Karpas-422 (cell line): ENCODE data around the gene ARHGEF28. TPM values are rescaled to one million over a fixed set of nuclear protein-coding genes. Genes with fewer than 3 reads are reported as not detected.

Experiments
- DNase-seq: peaks from one replicate; pipeline ENCODE4 v3.0.0-alpha.2; 2015
- H2AFZ ChIP-seq: fragments of 200-600 bp; sonication (generic); 2 replicates; pipeline ENCODE4 v1.6.1; 2014; ENCODE audit warnings: antibody characterized with exemption, low read length, mixed read lengths
- H3K27ac ChIP-seq: fragments of 200-600 bp; sonication (generic); 2 replicates; pipeline ENCODE4 v1.5.1; 2014; ENCODE audit warnings: mild to moderate bottlenecking, low read length, moderate library complexity
- H3K27me3 ChIP-seq: fragments of 200-600 bp; sonication (generic); 2 replicates; pipeline ENCODE4 v1.6.1; 2014; ENCODE audit warnings: low read length, mixed read lengths
- H3K36me3 ChIP-seq: fragments of 200-600 bp; sonication (generic); 2 replicates; pipeline ENCODE4 v1.6.1; 2014; ENCODE audit warnings: low read length, mixed read lengths; ENCODE audit not compliant: insufficient read depth
- H3K4me1 ChIP-seq: fragments of 200-600 bp; sonication (generic); 2 replicates; pipeline ENCODE4 v1.6.1; 2014; ENCODE audit warnings: mild to moderate bottlenecking, low read length, mixed read lengths
- H3K4me2 ChIP-seq: fragments of 200-600 bp; sonication (generic); 2 replicates; pipeline ENCODE4 v1.6.1; 2014; ENCODE audit warnings: low read length, low read depth, mild to moderate bottlenecking; ENCODE audit not compliant: poor library complexity, severe bottlenecking
- H3K4me3 ChIP-seq: fragments of 200-600 bp; sonication (generic); 2 replicates; pipeline ENCODE4 v1.5.1; 2014; ENCODE audit warnings: mild to moderate bottlenecking, antibody characterized with exemption, low read length, mixed read lengths
- H3K79me2 ChIP-seq: fragments of 200-600 bp; sonication (generic); 2 replicates; pipeline ENCODE4 v1.6.1; 2014; ENCODE audit warnings: mild to moderate bottlenecking, low read length, mixed read lengths
- H3K9ac ChIP-seq: fragments of 200-600 bp; sonication (generic); 2 replicates; pipeline ENCODE4 v1.6.0; 2014; ENCODE audit warnings: low read length
- H3K9me2 ChIP-seq: fragments of 200-600 bp; sonication (generic), shearing (Covaris generic); replicated peaks from 2 replicates; pipeline ENCODE4 v1.6.0; 2014; ENCODE audit warnings: mild to moderate bottlenecking, low read length, moderate library complexity; ENCODE audit not compliant: insufficient read depth
- H3K9me3 ChIP-seq: fragments of 300-700, 200-600 bp; sonication (generic); 2 replicates; pipeline ENCODE4 v1.6.1; 2014; ENCODE audit warnings: low read length, mixed read lengths
- H4K20me1 ChIP-seq: fragments of 200-600 bp; sonication (generic); 2 replicates; pipeline ENCODE4 v1.6.1; 2014; ENCODE audit warnings: mild to moderate bottlenecking, antibody characterized with exemption, low read length, low read depth; ENCODE audit not compliant: insufficient read depth
- total RNA-seq: library from RNA; depleted of rRNA; stranded (reverse); fragments of >200 nt; shearing (Covaris generic); gene quantifications from 2 replicates; pipeline ENCODE4 v1.2.3, GENCODE V29; 2014; ENCODE audit warnings: low replicate concordance

Gene ARHGEF28
- total RNA-seq, 1 experiment from 2014 or later: not detected

DNA sequence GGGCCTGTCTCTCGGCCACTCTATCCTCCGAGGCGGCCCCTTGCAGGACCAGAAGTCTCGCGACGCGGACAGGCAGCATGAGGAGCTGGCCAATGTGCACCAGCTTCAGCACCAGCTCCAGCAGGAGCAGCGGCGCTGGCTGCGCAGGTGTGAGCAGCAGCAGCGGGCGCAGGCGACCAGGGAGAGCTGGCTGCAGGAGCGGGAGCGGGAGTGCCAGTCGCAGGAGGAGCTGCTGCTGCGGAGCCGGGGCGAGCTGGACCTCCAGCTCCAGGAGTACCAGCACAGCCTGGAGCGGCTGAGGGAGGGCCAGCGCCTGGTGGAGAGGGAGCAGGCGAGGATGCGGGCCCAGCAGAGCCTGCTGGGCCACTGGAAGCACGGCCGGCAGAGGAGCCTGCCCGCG lies 283.5 kb downstream of the ARHGEF28 start:
- Histone ChIP-seq H3K27me3 (no peaks in the 10 kb centered on the region), H3K36me3 (no peaks in the 10 kb centered on the region), H3K79me2 (no peaks in the 10 kb centered on the region), H3K4me2 (no peak overlapping the region), H3K9me3 (no peaks in the 10 kb centered on the region), H4K20me1 (no peaks in the 10 kb centered on the region), H3K9me2 (no peaks in the 10 kb centered on the region), H2AFZ (no peak overlapping the region), H3K4me1 (no peaks in the 10 kb centered on the region), H3K4me3 (no peak overlapping the region), H3K27ac (no peak overlapping the region), H3K9ac (no peak overlapping the region)
- no peak for DNase-seq

DNA sequence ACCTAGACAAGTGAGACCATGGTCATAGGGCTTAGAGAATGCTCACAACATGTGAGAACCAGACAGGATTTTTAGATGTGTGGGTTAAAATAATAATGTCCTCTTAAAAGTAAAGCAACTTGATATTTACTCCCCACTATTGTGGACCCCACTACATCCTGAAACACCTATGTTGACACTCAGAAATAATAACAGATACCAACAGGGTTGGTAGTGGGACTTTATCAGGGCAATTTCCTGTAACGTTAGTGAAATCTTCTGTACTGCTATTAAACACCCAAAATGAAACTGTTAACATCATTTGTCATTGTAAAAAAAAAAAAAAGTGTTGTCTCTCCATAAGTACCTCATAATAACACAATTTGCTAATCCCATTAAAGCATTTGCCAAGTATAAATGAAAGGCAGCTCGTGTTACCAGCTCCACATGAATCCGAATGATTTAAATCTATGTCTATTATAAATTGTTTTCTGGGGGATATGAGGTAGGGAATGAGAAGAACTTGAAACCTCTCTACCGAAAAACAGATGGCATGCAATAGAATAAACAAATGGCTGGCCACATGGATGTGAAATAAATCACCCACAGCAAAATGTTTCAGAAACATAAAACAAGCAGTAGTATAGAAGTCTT lies 285.9 kb downstream of the ARHGEF28 start:
- no peak overlapping the region for H2AFZ ChIP-seq
- no peak overlapping the region for H3K27ac ChIP-seq
- H3K9ac ChIP-seq: no peak overlapping the region
- no peak overlapping the region for H3K4me2 ChIP-seq
- no peaks in the 10 kb centered on the region for H4K20me1 ChIP-seq
- H3K4me3 ChIP-seq: no peak overlapping the region
- H3K79me2 ChIP-seq: no peaks in the 10 kb centered on the region
- H3K9me2 ChIP-seq: no peaks in the 10 kb centered on the region
- no peak for DNase-seq
- H3K4me1 ChIP-seq: no peaks in the 10 kb centered on the region
- H3K36me3 ChIP-seq: no peaks in the 10 kb centered on the region
- H3K27me3 ChIP-seq: no peaks in the 10 kb centered on the region
- no peaks in the 10 kb centered on the region for H3K9me3 ChIP-seq

DNA sequence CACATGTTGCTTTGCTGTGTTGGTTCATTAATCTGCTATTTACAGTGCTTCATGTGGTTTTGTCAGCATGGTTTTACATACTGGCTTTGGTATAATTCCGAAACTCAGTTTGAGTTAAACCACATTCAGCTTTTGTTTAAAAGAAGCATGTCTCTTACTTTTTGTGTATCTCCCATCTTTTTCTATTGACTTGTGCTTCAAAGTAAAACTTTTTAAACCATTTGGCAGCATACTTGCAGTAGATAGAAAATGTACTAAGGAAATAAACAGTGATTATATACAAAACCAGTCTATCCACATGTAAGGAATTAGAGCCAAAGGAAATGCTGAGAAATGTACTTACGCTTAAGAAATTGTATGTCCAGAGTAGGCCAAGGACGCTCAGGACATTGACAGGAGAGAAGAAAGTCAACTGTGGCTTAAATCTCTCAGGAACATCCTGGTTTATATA lies 286.9 kb downstream of the ARHGEF28 start:
- H3K9ac ChIP-seq: no peak overlapping the region
- H3K36me3 ChIP-seq: no peaks in the 10 kb centered on the region
- no peak overlapping the region for H2AFZ ChIP-seq
- no peaks in the 10 kb centered on the region for H3K9me2 ChIP-seq
- no peaks in the 10 kb centered on the region for H3K27me3 ChIP-seq
- H3K4me1 ChIP-seq: no peaks in the 10 kb centered on the region
- H3K4me3 ChIP-seq: no peak overlapping the region
- DNase-seq: no peak
- no peaks in the 10 kb centered on the region for H4K20me1 ChIP-seq
- no peaks in the 10 kb centered on the region for H3K9me3 ChIP-seq
- no peak overlapping the region for H3K27ac ChIP-seq
- H3K4me2 ChIP-seq: no peak overlapping the region
- H3K79me2 ChIP-seq: no peaks in the 10 kb centered on the region

DNA sequence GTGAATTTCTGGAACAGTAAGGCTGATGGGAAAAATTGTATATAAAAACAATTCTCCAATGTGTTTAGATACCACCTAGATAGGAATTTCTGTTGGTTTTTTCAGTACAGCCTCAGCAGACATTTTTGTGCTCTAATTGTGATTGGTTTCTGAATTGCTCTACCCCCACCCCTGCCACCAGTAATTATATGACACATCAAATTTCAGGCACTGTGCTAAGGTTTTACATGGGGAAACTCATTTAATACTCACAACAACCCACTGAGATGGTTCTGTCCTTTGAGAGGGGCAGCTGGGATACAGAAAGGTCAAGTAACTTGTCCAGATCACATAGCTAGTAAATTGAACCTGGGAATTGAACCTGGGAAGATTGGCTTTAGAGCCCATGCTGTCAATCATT lies 288.0 kb downstream of the ARHGEF28 start:
- no peaks in the 10 kb centered on the region for H3K9me3 ChIP-seq
- DNase-seq: no peak
- no peak overlapping the region for H3K9ac ChIP-seq
- no peaks in the 10 kb centered on the region for H3K9me2 ChIP-seq
- H2AFZ ChIP-seq: no peak overlapping the region
- no peaks in the 10 kb centered on the region for H3K27me3 ChIP-seq
- H3K36me3 ChIP-seq: no peaks in the 10 kb centered on the region
- H3K79me2 ChIP-seq: no peaks in the 10 kb centered on the region
- H3K27ac ChIP-seq: no peak overlapping the region
- H3K4me2 ChIP-seq: no peak overlapping the region
- no peaks in the 10 kb centered on the region for H3K4me1 ChIP-seq
- H3K4me3 ChIP-seq: no peak overlapping the region
- no peaks in the 10 kb centered on the region for H4K20me1 ChIP-seq

DNA sequence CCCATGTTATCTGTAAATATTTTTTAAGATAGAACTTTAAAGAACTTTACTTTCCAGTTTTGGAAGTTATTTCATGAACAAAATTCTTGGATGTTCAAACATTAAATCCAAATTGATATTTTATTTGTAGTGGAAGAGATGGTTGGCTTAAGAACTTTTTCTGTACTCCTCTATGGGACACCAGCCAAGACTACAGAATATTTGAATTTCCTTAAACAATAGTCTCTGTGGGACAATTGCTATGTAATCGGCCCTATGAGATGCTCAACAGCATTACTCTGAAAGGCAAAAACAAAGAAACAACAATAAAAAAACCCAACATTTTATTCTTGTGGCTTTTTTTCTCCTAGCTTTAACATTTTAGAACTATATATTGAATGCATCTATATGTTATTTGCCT lies 289.3 kb downstream of the ARHGEF28 start:
- no peaks in the 10 kb centered on the region for H3K79me2 ChIP-seq
- H3K9me3 ChIP-seq: no peaks in the 10 kb centered on the region
- DNase-seq: no peak
- H3K27me3 ChIP-seq: no peaks in the 10 kb centered on the region
- H3K9me2 ChIP-seq: no peaks in the 10 kb centered on the region
- no peak overlapping the region for H3K4me2 ChIP-seq
- no peak overlapping the region for H2AFZ ChIP-seq
- H3K4me3 ChIP-seq: no peak overlapping the region
- H3K36me3 ChIP-seq: no peaks in the 10 kb centered on the region
- H3K27ac ChIP-seq: no peak overlapping the region
- no peak overlapping the region for H3K9ac ChIP-seq
- no peaks in the 10 kb centered on the region for H3K4me1 ChIP-seq
- H4K20me1 ChIP-seq: no peaks in the 10 kb centered on the region

DNA sequence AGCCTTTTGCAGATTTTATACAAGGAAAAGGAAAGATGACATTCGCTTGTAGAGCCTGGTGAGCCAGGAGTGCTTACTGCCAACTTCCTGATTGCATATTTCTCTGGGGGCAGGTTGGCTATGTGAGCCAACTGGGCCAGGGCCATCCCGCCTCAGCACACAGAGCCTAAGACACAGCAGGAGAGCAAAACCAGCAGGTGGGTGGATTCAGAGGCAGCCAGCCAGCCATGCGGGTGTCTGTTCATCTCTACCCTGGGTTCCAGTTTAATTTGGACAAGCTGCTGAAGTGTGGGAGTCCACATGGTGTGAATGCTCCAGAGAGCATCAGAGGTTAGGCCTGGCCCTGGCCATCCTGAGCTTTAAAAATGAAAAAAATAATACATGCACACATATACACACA lies 291.4 kb downstream of the ARHGEF28 start:
- no peak overlapping the region for H3K4me3 ChIP-seq
- H3K36me3 ChIP-seq: no peaks in the 10 kb centered on the region
- no peak overlapping the region for H3K9ac ChIP-seq
- H3K9me2 ChIP-seq: no peaks in the 10 kb centered on the region
- no peak for DNase-seq
- no peak overlapping the region for H3K27ac ChIP-seq
- H4K20me1 ChIP-seq: no peaks in the 10 kb centered on the region
- no peaks in the 10 kb centered on the region for H3K79me2 ChIP-seq
- H3K4me2 ChIP-seq: no peak overlapping the region
- H2AFZ ChIP-seq: no peak overlapping the region
- no peaks in the 10 kb centered on the region for H3K9me3 ChIP-seq
- no peaks in the 10 kb centered on the region for H3K4me1 ChIP-seq
- no peaks in the 10 kb centered on the region for H3K27me3 ChIP-seq

DNA sequence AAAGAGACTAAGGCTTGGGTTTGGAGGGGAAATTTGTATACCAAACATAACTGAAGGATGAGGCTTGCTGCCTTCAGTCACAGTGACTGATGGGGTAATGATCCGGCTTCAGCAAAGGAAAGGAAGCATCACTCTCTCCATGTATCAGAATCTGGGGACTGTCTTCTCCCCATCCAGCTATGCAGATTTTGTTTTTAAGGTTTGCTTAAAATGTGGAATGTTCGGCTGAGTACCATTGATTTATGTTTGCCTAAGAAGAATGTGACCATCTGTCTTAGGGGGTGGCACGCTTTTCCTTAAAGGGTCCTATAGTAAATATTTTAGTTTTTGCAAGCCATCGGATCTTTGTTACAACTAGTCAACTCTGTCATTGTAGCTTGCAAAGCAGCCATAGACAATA lies 291.9 kb downstream of the ARHGEF28 start:
- Histone ChIP-seq H3K9me2 (no peaks in the 10 kb centered on the region), H3K36me3 (no peaks in the 10 kb centered on the region), H3K4me3 (no peak overlapping the region), H4K20me1 (no peaks in the 10 kb centered on the region), H3K27ac (no peak overlapping the region), H3K27me3 (no peaks in the 10 kb centered on the region), H3K79me2 (no peaks in the 10 kb centered on the region), H3K9ac (no peak overlapping the region), H3K4me1 (no peaks in the 10 kb centered on the region), H3K9me3 (no peaks in the 10 kb centered on the region), H3K4me2 (no peak overlapping the region), H2AFZ (no peak overlapping the region)
- no peak for DNase-seq

DNA sequence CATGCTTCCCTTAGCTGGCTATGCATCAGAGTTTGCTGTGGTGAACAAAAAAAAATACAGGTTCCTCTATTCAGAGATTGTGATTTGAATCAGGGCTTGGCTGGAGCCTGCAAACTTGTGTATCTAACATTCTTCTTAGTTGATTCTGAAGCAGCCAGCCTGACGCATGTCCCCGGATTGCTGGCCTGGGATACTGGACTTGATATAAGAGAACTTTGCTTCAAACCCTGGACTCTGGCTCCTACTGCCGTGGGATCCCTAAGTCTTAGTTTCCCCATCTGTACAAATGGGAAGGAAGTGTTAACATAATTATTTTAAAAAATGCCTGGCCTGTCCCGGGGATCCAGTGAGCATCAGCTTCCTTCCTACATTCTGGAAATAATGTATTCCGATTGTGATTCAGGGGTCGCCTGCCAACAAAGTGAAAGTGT lies 292.8 kb downstream of the ARHGEF28 start:
- no peaks in the 10 kb centered on the region for H3K9me3 ChIP-seq
- no peak for DNase-seq
- H3K4me3 ChIP-seq: no peak overlapping the region
- no peak overlapping the region for H2AFZ ChIP-seq
- H3K27me3 ChIP-seq: no peaks in the 10 kb centered on the region
- H3K79me2 ChIP-seq: no peaks in the 10 kb centered on the region
- H3K27ac ChIP-seq: no peak overlapping the region
- no peaks in the 10 kb centered on the region for H3K4me1 ChIP-seq
- H3K4me2 ChIP-seq: no peak overlapping the region
- no peak overlapping the region for H3K9ac ChIP-seq
- no peaks in the 10 kb centered on the region for H3K36me3 ChIP-seq
- no peaks in the 10 kb centered on the region for H4K20me1 ChIP-seq
- no peaks in the 10 kb centered on the region for H3K9me2 ChIP-seq
